Measurements from ENCODE around the gene HDAC2.

- TF ChIP-seq CTCF (IDR thresholded peaks at IDR 0.05; ENCODE audit: borderline replicate concordance, extremely low read depth, low read length, poor library complexity, severe bottlenecking): no peak
- no peak for TF ChIP-seq EZH2 (IDR thresholded peaks at IDR 0.05; ENCODE audit: borderline replicate concordance, low read depth, low read length, severe bottlenecking)
These were observed 77.5 kb downstream of the HDAC2 start for GRCh38 chr6:113893451-113893850.

All from DND-41 (cell line).